Stimulated activated effector memory CD8-positive, alpha-beta T cell treated with anti-CD3 and anti-CD28 coated beads, Interleukin-12 subunit alpha, Interleukin-12 subunit beta, amount 100 ng/mL, for 72 hours (primary cell): Measurements from ENCODE around the gene GPR137B.

Experiments used
- ATAC-seq: fragments of 150-1000 bp; cut with Tn5 transposase; 2 replicates; pipeline ENCODE4 v1.10.0; 2021
- DNase-seq, 2 donors: peaks; one replicate each; pipeline ENCODE4 v3.0.0; 2021 to 2022; ENCODE audit warnings: low spot score in 2 of 2
- H3K27ac Mint-ChIP-seq: one replicate; pipeline ENCODE4 v1.8.0; 2022; ENCODE audit warnings: mild to moderate bottlenecking, mixed read lengths
- H3K36me3 Mint-ChIP-seq: one replicate; pipeline ENCODE4 v1.8.0; 2022; ENCODE audit warnings: mild to moderate bottlenecking, mixed read lengths
- H3K4me1 Mint-ChIP-seq: one replicate; pipeline ENCODE4 v1.8.0; 2022; ENCODE audit warnings: mixed read lengths
- H3K4me3 Mint-ChIP-seq: one replicate; pipeline ENCODE4 v1.8.0; 2022; ENCODE audit warnings: mild to moderate bottlenecking, mixed read lengths
- H3K9me3 Mint-ChIP-seq: one replicate; pipeline ENCODE4 v1.8.0; 2022; ENCODE audit warnings: mixed read lengths

The GPR137B gene

DNA sequence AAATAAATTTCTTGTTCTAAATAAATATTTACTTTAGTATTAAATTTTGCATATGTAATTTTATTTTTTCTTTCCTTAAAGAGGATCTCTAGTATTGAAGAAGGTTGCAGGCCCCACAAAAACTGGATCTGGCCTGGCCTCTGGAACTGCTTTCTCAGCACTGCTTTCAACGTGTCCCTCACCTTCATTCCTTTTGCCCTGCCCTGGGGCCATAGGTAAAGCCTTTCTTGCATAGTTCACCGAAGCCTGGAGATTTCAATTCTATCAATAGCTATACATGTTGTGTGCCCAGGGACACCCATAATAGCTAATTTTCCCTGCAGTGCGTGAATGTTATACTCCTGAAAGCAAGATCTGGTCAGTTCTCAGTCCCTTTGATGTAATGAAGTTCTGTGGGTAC lies 12.0 kb upstream of the GPR137B start:
- H3K4me3 Mint-ChIP-seq: no peak overlapping the region
- H3K4me1 Mint-ChIP-seq: no peaks in the 10 kb centered on the region
- no peaks in the 10 kb centered on the region for H3K9me3 Mint-ChIP-seq
- no peak for ATAC-seq
- no peak overlapping the region for H3K27ac Mint-ChIP-seq
- no peak for DNase-seq
- H3K36me3 Mint-ChIP-seq: no peaks in the 10 kb centered on the region

DNA sequence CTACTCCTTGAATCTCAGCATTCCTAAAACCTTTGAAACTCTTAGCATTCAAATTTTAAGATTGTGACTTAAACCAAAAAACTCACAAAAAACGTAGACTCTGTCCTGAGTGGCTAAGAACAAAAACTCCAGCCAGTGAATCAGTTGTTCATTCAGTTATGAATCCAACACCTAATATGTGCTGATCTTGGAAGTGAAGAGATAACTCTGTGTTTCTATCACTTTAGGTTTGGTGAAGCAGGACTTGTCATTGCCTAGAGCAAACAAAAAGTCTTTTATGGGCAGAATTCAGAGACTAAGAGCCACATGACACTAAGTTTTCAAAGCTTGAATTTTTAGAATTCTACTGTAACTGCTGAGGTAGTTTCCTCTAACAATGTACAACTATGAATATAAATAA lies 10.4 kb upstream of the GPR137B start:
- no peak for ATAC-seq
- no peaks in the 10 kb centered on the region for H3K4me1 Mint-ChIP-seq
- H3K9me3 Mint-ChIP-seq: no peaks in the 10 kb centered on the region

DNA sequence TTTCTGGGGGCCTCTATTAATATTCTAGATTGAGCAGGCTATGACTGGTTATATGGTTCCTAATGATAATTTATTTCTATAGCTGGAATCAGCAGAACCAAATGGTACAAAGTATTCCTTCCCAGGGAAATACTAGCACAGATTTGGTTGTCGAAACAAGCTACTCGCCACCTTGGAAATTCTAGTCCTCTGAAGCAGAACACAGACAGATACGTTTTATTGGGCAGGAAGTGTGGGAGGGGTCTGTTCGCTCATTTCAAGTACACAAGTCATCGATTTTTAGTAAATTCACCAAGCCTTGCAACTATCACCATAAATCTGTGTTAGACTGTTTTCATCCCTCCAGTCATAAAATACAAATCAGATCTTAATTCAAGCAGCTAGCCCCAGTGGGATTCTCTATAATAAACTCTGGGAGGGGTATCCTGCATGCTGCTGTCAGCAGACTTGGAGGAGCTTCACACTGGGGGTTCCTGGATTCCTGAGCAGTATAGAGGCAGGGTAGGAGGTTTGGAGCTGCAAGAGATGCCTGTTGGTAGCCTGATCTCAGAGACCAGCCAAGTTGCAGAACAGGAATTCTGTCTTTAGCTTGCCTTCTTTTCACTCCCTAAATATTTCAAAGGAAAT lies 9.8 kb upstream of the GPR137B start:
- Mint-ChIP-seq H3K27ac (no peak overlapping the region), H3K4me1 (no peaks in the 10 kb centered on the region), H3K9me3 (no peaks in the 10 kb centered on the region), H3K36me3 (no peaks in the 10 kb centered on the region), H3K4me3 (no peak overlapping the region)
- ATAC-seq (no peak), DNase-seq (no peak)

More for the DNA sequence above, 10.4 kb upstream of the GPR137B start:
- Mint-ChIP-seq H3K4me3 (no peak overlapping the region), H3K36me3 (no peaks in the 10 kb centered on the region), H3K27ac (no peak overlapping the region)
- no peak for DNase-seq

DNA sequence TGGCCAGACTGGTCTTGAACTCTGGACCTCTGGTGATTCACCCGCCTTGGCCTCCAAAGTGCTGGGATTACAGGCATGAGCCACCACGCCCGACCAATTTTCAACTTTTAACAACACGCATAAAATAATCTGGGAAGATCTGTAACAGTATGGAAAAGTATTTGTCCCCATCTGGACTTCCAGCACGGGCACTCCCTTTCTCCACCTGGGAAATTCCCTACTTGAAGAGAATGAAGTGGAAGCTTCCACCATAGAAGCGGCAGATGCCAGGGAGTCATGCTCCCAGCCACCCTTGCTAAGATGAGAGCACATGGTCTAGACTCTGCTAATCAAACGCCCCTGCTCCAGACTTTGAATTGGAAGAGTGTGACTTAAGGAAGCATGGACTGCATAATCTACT lies 9.0 kb upstream of the GPR137B start:
- no peaks in the 10 kb centered on the region for H3K9me3 Mint-ChIP-seq
- no peak overlapping the region for H3K27ac Mint-ChIP-seq
- ATAC-seq (no peak), DNase-seq (no peak)
- H3K4me1 Mint-ChIP-seq: no peaks in the 10 kb centered on the region
- H3K36me3 Mint-ChIP-seq: no peaks in the 10 kb centered on the region
- H3K4me3 Mint-ChIP-seq: no peak overlapping the region

DNA sequence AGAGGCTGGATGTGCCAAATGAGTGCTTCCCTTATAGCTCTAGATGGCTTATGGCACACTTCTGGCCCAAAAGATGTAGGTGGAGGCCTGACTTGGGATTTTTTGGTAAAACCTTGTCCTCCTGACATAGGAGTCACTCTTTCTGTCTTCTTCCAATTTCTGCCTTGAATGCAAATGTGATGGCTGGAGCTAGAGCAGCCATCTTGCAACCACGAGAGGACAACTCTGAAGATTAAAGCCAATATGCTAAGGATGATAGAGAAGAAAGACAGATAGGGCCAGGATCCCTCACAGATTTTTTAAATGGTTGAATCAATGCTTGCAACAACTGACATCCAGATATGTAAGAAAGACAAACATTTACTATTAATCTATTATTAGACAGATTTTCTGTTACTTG lies 8.5 kb upstream of the GPR137B start:
- Mint-ChIP-seq H3K27ac (no peak overlapping the region), H3K4me3 (no peak overlapping the region), H3K9me3 (no peaks in the 10 kb centered on the region), H3K4me1 (no peaks in the 10 kb centered on the region), H3K36me3 (no peaks in the 10 kb centered on the region)
- ATAC-seq: no peak
- DNase-seq: no peak

DNA sequence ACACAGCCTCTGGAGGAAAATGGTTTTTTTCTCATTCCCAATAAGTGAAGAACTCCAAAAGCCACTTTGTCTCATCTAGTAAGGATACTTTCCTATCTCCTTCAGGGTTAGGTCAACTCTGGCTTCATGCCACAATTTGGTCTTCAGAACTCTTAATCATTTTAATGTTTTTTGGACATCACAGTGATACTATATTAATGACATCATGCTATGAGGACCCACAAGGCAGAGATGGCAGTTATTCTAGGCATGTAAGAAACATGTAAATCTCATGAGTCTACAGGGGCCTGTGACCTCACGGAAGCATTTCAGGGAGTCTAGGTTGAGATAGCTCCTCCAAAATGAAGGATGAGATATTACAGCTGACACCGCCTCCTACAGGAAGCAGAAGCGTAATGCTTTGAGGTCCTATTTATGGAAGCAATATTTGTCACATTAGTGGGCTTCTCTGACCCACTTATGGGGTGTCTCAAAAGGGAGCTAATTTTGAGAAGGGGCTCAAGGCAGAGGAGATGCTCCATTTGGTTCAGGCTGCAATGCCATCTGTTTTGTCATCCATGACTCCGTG lies 5.0 kb upstream of the GPR137B start:
- Mint-ChIP-seq H3K36me3 (peaks cover under 1% of the 10 kb centered on the region), H3K4me3 (no peak overlapping the region), H3K27ac (no peak overlapping the region), H3K4me1 (peaks cover 14% of the 10 kb centered on the region), H3K9me3 (no peaks in the 10 kb centered on the region)
- ATAC-seq (no peak), DNase-seq (no peak)

DNA sequence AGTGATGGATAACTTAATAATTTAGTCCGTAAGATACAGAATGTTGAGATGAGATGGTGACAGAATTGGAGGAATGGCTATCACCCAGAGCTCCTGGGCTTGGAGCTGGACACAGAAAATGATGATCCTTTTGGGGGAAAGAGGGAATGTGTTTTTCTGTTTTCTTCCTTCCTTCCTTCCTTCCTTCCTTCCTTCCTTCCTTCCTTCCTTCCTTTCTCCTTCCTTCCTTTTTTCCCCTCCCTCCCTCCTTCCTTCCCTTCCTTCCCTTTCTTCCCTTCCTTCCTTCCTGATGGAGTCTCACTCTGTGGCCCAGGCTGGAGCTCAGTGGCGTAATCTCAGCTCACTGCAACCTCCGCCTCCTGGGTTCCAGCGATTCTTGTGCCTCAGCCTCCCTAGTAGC lies 2.8 kb upstream of the GPR137B start:
- ATAC-seq (no peak), DNase-seq (no peak)
- H3K27ac Mint-ChIP-seq: no peak overlapping the region
- H3K36me3 Mint-ChIP-seq: peaks cover 15% of the 10 kb centered on the region
- no peaks in the 10 kb centered on the region for H3K9me3 Mint-ChIP-seq
- no peak overlapping the region for H3K4me3 Mint-ChIP-seq
- H3K4me1 Mint-ChIP-seq: peaks cover 34% of the 10 kb centered on the region

DNA sequence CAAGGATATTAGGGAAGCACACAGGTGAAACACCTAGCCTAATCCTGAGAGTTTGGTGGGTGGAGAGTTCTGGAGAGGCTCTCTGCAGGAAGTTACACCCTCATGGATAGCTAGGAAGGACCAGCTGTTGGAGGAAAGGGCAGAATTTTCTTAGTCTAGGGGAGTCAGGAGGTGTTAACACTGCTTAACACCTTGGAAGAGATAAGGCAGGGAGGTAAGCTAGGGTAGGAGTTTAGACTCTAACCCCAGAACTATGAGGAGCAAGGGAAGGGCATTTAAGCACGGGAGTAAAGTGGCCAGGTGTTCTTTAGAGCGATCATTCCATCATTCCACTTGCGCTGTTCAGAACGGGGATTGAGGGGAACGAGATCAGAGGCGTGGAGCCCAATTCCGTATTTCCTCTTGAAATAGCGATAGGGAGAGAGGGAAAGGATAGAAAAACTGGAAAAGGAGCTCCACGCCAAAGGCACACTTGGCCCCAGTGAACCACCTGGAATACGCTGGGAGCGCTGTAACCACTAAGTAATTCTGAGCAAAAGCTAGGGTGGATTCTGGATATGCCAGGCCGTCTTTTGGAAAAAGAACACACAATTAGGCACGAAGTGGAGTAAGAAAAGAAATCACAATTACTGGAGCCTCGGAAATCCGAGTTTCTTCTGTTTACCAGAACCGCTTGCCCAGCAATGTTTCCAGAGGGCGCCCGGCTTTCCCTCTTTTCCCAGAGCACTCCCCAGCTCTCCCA lies 1.5 kb upstream of the GPR137B start:
- DNase-seq: no peak
- H3K27ac Mint-ChIP-seq: no peak overlapping the region
- no peak for ATAC-seq

DNA sequence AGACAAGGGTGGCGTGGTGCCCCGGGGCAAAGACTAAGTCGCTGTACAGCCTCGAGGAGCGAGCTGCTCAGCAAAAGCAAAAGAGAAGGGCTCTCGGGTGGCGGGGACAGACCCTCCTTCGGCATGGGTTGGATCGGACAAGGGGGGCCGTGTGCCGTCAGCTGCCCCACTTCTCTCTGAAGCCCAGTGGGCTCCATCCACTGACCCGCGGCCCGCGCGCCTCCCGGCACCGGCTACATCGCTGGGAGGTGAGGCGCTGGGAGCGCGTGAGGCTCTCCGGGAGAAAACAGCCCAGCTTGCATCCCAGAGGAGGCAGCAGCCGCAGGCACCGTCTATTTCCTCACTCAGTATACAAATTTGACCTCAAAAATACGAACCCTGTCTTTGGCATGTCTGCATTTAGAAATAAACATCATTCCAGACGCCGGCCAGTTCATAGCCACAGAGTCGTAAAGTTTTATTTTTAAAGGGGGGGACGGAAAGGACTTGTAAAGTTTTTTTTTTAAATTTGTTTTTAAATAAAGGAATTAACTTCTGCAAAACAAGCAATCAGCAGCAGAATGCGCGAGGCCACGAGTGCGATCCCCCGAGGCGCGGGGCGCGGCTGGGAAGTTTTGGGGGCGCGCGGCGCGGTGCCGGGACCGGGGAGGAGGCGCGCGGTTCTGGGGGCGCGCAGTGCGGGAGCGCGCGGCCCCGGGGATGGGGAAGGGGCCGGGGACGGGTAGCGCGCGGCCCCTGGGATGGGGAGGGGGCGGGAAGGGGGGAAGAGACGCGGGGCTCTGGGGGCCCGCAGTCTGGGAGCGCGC lies 689 bp upstream of the GPR137B start:
- Mint-ChIP-seq H3K36me3 (peaks cover 15% of the 10 kb centered on the region), H3K27ac (peak overlapping the region; percentile 78), H3K4me1 (peaks cover 54% of the 10 kb centered on the region), H3K9me3 (no peaks in the 10 kb centered on the region), H3K4me3 (peak overlapping the region; percentile 93)
- ATAC-seq: no peak
- DNase-seq: no peak

More for the DNA sequence above, 1.5 kb upstream of the GPR137B start:
- H3K9me3 Mint-ChIP-seq: no peaks in the 10 kb centered on the region
- H3K36me3 Mint-ChIP-seq: peaks cover 15% of the 10 kb centered on the region
- peak overlapping the region; percentile 93 for H3K4me3 Mint-ChIP-seq
- peaks cover 46% of the 10 kb centered on the region for H3K4me1 Mint-ChIP-seq

DNA sequence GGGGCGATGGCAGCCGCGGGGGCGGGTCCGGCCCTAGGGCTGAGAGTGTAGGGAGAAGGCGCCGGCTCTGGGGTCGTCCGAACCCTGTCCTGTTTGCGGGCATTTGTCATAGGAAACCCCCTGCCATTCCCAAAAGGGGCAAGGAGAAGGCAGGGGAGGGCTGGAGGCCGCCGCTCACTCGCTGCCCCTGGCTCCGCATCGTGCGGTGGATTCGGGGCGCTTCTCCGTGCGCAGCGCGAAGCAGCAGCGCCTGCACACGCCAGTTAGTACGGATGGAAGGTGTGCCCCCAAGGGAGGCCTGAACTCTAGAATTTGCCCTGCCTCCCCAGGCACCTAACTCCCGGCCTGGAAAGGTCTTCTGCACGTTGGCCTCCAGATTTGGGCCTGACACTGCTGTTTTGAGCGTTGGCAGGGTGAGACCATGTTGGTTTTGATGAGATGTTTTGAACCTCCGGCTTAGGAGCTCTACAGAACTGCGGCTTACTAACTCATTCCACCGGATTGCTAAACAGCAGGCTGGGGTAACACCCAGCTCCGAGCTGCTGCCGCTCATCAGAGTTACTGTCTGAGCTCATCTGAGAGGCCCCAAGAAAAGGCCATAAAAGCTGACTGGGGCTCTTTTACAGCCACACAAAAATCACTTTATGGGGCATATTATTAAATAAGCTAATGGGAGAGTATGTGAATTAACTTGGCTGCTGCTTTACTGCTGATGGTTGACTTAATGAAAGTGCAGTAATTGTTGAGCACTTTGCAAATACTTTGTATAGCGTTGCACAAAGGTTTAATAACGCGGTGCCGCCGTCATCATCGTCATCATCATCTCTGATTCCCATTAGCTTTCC lies 987 bp downstream of the GPR137B start:
- peaks cover 15% of the 10 kb centered on the region for H3K36me3 Mint-ChIP-seq
- H3K27ac Mint-ChIP-seq: peak overlapping the region; percentile 89
- H3K9me3 Mint-ChIP-seq: no peaks in the 10 kb centered on the region
- peak; percentile 24 to 78 for DNase-seq
- H3K4me1 Mint-ChIP-seq: peaks cover 70% of the 10 kb centered on the region
- H3K4me3 Mint-ChIP-seq: peak overlapping the region; percentile 93
- peak; percentile 81 for ATAC-seq

DNA sequence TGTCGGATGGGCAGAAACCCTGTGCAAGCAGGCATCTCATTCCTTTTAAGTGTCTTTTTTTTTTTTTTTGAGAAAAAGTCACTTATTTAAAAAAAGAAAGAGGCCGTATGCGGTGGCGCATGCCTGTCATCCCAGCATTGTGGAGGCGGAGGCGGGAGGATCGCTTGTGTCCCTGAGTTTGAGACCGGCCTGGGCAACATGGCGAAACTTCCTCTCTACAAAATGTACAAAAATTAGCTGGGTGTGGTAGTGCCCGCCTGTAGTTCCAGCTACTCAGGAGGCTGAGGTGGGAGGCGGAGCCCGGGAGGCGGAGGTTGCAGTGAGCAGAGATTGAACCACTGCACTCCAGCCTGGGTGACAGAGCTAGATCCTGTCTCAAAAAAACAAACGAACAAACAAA lies 1.7 kb downstream of the GPR137B start:
- no peak for DNase-seq
- ATAC-seq: no peak
- peaks cover 75% of the 10 kb centered on the region for H3K4me1 Mint-ChIP-seq
- H3K9me3 Mint-ChIP-seq: no peaks in the 10 kb centered on the region
- H3K4me3 Mint-ChIP-seq: peak overlapping the region; percentile 93
- peaks cover 15% of the 10 kb centered on the region for H3K36me3 Mint-ChIP-seq
- H3K27ac Mint-ChIP-seq: peak overlapping the region; percentile 89

DNA sequence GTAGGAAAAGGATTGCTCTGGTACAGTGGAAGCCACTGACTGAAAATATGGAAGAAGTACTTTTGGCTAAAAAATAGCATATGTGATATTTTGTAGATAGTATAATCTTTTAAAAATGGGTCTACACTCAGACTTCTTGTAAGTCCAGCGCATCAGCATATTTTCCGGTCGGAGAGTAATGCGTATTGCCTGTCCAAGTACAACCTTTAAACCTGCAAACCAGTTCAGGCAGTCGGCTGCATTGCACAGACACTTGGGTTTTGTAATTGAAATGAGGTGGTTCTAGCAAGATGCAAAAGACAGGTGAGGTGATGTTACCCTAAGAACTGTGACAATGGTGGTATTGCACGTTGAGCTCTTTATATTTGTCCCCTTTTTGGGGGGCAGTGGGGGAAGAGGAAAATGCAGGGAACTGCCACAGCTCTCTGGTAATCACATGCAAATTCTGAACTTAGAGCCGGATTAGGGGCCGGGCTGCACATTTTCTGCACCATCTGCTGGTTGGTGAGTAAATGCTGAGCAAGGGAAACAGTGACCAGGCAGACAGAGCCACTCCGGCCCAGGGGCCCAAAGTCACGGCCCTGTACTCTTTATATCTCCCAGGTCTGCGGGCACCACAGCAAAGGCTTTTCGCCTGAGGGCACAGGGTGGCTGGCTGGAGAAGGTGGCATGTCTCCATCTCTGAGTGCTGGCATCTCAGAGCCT lies 2.3 kb downstream of the GPR137B start:
- peak overlapping the region; percentile 93 for H3K4me3 Mint-ChIP-seq
- no peak for ATAC-seq
- peaks cover 80% of the 10 kb centered on the region for H3K4me1 Mint-ChIP-seq
- DNase-seq: no peak
- H3K27ac Mint-ChIP-seq: no peak overlapping the region
- peaks cover 15% of the 10 kb centered on the region for H3K36me3 Mint-ChIP-seq
- H3K9me3 Mint-ChIP-seq: no peaks in the 10 kb centered on the region

DNA sequence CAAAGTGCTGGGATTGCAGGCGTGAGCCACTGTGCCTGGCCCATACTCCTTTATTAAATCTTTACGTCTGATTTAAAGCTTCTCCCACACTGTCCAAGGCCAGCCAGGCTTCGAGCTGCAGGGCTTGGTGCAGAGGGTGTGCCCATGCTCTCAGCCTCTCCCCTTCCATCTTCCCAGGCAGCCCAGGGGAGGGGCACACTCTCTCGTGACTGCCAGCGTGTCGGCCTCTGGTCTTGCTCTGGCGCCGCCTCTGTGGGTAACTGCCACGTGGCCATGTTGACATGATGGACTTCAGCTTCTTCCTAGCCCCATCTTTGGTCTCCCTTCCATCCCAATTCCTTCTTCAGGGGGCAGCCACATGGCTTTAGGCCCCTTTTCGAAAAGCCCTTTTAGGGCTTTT lies 4.7 kb downstream of the GPR137B start:
- Mint-ChIP-seq H3K27ac (no peak overlapping the region), H3K9me3 (no peaks in the 10 kb centered on the region), H3K36me3 (peaks cover 15% of the 10 kb centered on the region), H3K4me1 (peaks cover 76% of the 10 kb centered on the region), H3K4me3 (no peak overlapping the region)
- no peak for DNase-seq
- ATAC-seq: no peak
